Measurements from ENCODE around the gene CERKL.

CERKL gene

DNA sequence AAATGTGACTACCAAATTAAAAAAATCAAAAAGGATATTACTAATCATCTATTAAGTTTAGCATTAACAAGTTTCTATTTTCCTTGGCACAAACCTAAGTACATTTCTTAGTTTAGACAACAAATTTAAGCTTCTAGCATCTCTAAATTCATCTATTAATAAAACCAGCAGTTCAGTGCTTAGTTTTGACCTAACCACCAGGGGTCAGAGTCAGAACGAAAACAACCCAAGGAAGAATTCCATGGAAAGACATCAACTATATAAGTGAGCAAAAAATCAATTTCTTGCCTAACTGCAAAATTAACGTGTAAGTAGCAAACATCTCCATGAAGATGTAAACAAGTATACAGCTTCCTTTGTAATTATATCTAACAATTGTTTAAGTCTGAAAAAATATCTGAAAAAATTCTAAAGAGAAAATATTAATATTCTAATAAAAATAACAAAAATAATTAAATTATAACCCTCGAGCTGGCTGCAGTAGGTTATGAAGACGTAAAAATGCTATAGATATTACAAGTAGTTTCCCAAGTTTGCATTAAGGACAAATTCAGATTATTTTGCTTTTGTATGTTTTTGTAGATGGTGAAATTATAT lies 83.7 kb downstream of the CERKL start:
- H3K27me3 ChIP-seq (ENCODE audit: insufficient read depth, low read length), result peaks cover 7% of the 10 kb centered on the region; the same call in 1 of the 2 replicates
- no peaks in the 10 kb centered on the region for H3K79me2 ChIP-seq (ENCODE audit: control insufficient read depth, insufficient read depth, low read length, unreplicated experiment)
- no peak overlapping the region for H3K27ac ChIP-seq (ENCODE audit: low read depth, low read length)
- no peak overlapping the region for H2AFZ ChIP-seq (ENCODE audit: low read length, unreplicated experiment)
- no peak overlapping the region for H3K4me3 ChIP-seq (ENCODE audit: low read depth, low read length)
- H3K4me1 ChIP-seq (ENCODE audit: control insufficient read depth, insufficient read depth, low read length, unreplicated experiment), result no peaks in the 10 kb centered on the region
- H3K36me3 ChIP-seq (ENCODE audit: insufficient read depth, low read length), result no peaks in the 10 kb centered on the region

DNA sequence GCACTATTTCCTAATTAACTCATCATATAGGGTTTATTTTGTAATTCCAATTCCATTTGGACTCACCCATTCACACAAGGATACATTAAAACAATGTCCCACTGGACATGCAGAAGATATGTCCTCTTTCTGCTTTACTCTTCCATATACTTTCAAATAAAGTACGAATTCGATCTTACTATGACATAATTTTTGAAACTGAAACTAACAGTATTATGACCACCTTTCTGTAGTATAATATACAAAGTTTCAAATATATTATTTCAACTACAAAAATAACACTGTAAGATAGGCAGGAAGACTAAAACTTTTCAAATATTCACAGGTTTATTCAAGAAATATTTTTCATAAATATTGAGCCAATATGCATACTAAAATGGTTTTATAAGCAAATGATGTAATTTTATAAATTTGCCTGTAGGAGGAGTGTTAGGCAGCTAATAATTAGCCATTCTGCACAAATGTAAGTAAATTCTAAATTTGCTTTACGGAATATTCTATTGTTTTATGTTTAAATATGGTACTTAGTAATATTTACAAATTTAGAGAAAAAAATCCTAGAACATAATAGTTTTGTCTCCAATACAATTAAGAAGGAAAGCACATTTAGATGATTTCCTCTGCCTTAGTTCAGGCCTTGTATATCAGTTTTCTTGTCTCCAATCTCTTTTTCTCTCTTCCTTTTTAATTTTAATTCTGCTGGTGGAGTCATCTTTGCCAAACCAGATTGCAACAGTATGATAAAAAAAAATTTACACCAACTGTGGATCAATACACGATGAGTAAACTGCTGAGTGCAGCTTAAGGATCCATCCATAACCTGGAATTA lies 85.9 kb downstream of the CERKL start:
- Histone ChIP-seq H3K4me1 (ENCODE audit: control insufficient read depth, insufficient read depth, low read length, unreplicated experiment) (no peaks in the 10 kb centered on the region), H3K27me3 (ENCODE audit: insufficient read depth, low read length) (no peaks in the 10 kb centered on the region), H3K27ac (ENCODE audit: low read depth, low read length) (no peak overlapping the region), H3K36me3 (ENCODE audit: insufficient read depth, low read length) (no peaks in the 10 kb centered on the region), H3K79me2 (ENCODE audit: control insufficient read depth, insufficient read depth, low read length, unreplicated experiment) (no peaks in the 10 kb centered on the region), H3K4me3 (ENCODE audit: low read depth, low read length) (peak overlapping the region; percentile 34), H2AFZ (ENCODE audit: low read length, unreplicated experiment) (peak overlapping the region; percentile 57)

- H3K36me3 ChIP-seq (ENCODE audit: insufficient read depth, low read length), result no peaks in the 10 kb centered on the region
- no peak overlapping the region for H2AFZ ChIP-seq (ENCODE audit: low read length, unreplicated experiment)
- H3K79me2 ChIP-seq (ENCODE audit: control insufficient read depth, insufficient read depth, low read length, unreplicated experiment), result no peaks in the 10 kb centered on the region
- no peaks in the 10 kb centered on the region for H3K27me3 ChIP-seq (ENCODE audit: insufficient read depth, low read length)
- H3K4me3 ChIP-seq (ENCODE audit: low read depth, low read length), result no peak overlapping the region
- H3K27ac ChIP-seq (ENCODE audit: low read depth, low read length), result no peak overlapping the region
- no peaks in the 10 kb centered on the region for H3K4me1 ChIP-seq (ENCODE audit: control insufficient read depth, insufficient read depth, low read length, unreplicated experiment)
Observed at GRCh38 chr2:181570059-181570458, 86.8 kb downstream of the CERKL start.

DNA sequence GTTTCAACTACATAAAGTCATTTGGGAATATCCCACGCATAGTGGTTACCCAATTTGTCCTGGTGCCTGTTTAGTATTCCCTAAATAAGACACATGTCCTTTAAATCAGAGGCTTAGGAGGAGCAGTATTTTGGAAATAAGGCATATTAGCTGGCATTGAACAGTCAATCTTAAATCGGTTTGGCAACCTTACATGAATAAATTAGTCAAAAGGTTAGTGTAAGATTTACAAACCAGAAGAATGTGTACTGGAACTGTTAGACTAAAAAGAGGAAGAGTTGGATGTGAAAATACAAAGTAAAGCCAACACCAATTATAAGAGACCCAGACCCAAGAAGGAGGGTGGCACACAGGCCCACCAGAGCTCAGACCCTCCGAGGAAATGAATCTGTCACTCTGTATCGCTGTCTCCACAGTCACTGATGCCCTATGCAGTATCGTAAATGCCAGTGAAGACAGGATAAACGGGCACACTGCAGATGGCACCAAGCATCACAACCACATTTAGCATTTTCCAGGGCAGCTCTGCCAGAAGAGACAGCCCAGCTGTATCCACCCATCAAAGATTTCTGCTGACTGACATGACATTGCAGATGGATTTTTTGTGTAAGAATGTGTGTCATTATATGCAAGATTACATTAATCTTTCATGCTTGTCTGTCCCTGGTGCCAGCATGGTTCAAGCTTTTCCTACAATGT lies 90.4 kb downstream of the CERKL start:
- Histone ChIP-seq H3K79me2 (ENCODE audit: control insufficient read depth, insufficient read depth, low read length, unreplicated experiment) (no peaks in the 10 kb centered on the region), H3K27me3 (ENCODE audit: insufficient read depth, low read length) (no peaks in the 10 kb centered on the region), H3K36me3 (ENCODE audit: insufficient read depth, low read length) (no peaks in the 10 kb centered on the region), H3K4me3 (ENCODE audit: low read depth, low read length) (no peak overlapping the region), H2AFZ (ENCODE audit: low read length, unreplicated experiment) (no peak overlapping the region), H3K4me1 (ENCODE audit: control insufficient read depth, insufficient read depth, low read length, unreplicated experiment) (no peaks in the 10 kb centered on the region), H3K27ac (ENCODE audit: low read depth, low read length) (no peak overlapping the region)

DNA sequence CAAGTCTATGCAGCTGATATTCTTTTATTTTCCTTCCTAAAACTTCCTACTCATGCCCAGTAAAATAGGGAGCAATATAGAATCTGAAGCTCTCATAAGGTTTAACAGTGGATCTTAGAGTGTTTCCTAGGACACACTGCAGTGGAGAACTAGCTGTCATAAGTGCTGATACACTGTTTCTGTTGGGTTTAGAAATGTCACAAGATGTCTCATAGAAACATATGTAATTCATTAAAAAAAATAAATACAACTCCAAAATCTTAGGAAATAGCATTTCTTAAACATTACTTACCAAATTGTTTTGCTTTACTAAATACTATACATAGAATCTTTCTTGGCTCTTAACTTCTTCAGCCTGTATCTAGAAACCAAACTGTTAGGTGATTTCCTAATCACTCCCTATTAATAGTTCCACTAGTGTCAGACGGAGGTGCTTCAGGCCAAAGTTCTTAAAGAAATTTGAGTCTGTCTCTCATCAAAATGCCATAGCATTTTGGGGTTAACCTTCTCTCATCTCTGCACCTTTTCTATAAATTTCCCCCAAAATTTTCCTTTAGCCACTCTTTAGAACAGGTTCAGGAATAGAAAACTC lies 93.7 kb downstream of the CERKL start:
- Histone ChIP-seq H3K79me2 (ENCODE audit: control insufficient read depth, insufficient read depth, low read length, unreplicated experiment) (no peaks in the 10 kb centered on the region), H2AFZ (ENCODE audit: low read length, unreplicated experiment) (no peak overlapping the region), H3K4me3 (ENCODE audit: low read depth, low read length) (no peak overlapping the region), H3K27me3 (ENCODE audit: insufficient read depth, low read length) (no peaks in the 10 kb centered on the region), H3K36me3 (ENCODE audit: insufficient read depth, low read length) (no peaks in the 10 kb centered on the region), H3K4me1 (ENCODE audit: control insufficient read depth, insufficient read depth, low read length, unreplicated experiment) (no peaks in the 10 kb centered on the region), H3K27ac (ENCODE audit: low read depth, low read length) (no peak overlapping the region)

DNA sequence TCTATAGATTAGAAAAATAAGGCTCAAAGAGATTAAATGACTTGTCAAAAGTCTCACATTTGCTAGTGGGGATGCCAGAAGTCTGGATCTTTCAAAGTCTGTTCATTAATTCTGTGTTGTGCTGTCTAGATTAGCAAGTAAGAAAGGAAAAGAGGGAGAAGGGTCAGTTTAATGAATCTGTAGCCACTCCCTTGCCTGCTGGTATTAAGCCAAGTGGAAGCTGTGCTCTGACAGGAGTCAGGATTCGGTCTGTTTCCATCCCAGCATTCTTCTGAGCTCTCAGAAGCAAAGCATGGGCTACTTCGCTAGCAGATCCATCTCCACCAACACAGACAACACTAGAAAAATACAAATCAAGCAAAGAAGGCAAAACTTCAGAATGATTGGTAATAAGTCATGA lies 98.5 kb downstream of the CERKL start:
- H3K27ac ChIP-seq (ENCODE audit: low read depth, low read length), result no peak overlapping the region
- H2AFZ ChIP-seq (ENCODE audit: low read length, unreplicated experiment), result no peak overlapping the region
- no peaks in the 10 kb centered on the region for H3K4me1 ChIP-seq (ENCODE audit: control insufficient read depth, insufficient read depth, low read length, unreplicated experiment)
- no peaks in the 10 kb centered on the region for H3K79me2 ChIP-seq (ENCODE audit: control insufficient read depth, insufficient read depth, low read length, unreplicated experiment)
- H3K36me3 ChIP-seq (ENCODE audit: insufficient read depth, low read length), result no peaks in the 10 kb centered on the region
- H3K27me3 ChIP-seq (ENCODE audit: insufficient read depth, low read length), result no peaks in the 10 kb centered on the region
- no peak overlapping the region for H3K4me3 ChIP-seq (ENCODE audit: low read depth, low read length)

DNA sequence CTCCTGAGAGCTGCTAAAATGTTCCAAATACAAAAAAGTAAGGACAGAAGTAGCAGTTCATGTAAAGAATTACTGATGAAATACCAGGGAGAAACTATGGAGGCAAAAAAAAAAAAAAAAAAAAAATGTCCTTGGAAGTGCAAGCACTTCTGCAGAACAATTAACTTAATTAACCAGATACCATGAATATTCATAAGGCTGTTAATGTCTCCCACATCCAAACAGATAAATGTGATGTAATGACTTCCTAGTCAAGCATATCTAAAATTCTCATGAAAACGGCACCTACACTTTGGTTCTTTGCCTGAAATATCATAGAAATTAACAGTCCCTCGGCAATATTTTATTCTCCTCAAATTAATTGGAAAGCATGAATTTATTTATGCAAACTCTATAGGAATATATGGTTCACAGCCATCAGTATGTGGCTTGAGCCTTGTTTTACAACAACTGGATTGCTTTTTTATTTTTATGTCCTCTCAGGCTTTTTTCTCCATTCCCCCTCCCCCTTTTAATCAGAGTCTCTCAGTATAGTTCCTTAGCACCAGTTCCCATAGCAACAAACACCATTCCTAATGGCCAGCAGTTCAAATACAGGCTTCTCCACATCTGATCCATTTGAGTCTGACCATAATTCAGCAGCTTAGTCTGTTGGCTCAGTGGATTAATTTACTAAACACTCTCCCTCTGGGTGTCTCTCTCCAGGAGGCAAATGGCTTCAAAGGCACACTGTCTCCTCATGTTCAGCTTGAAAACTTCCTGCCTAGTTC lies 102.7 kb downstream of the CERKL start:
- H3K27ac ChIP-seq (ENCODE audit: low read depth, low read length), result no peak overlapping the region

GRCh38 chr2:181553244-181553643 lies 103.7 kb downstream of the CERKL start:
- Histone ChIP-seq H3K36me3 (ENCODE audit: insufficient read depth, low read length) (no peaks in the 10 kb centered on the region), H3K79me2 (ENCODE audit: control insufficient read depth, insufficient read depth, low read length, unreplicated experiment) (no peaks in the 10 kb centered on the region), H3K27ac (ENCODE audit: low read depth, low read length) (no peak overlapping the region), H3K27me3 (ENCODE audit: insufficient read depth, low read length) (no peaks in the 10 kb centered on the region), H2AFZ (ENCODE audit: low read length, unreplicated experiment) (no peak overlapping the region), H3K4me1 (ENCODE audit: control insufficient read depth, insufficient read depth, low read length, unreplicated experiment) (no peaks in the 10 kb centered on the region), H3K4me3 (ENCODE audit: low read depth, low read length) (no peak overlapping the region)

More for the DNA sequence above, 102.7 kb downstream of the CERKL start:
- Histone ChIP-seq H3K4me1 (ENCODE audit: control insufficient read depth, insufficient read depth, low read length, unreplicated experiment) (no peaks in the 10 kb centered on the region), H3K27me3 (ENCODE audit: insufficient read depth, low read length) (no peaks in the 10 kb centered on the region), H2AFZ (ENCODE audit: low read length, unreplicated experiment) (no peak overlapping the region), H3K36me3 (ENCODE audit: insufficient read depth, low read length) (no peaks in the 10 kb centered on the region), H3K79me2 (ENCODE audit: control insufficient read depth, insufficient read depth, low read length, unreplicated experiment) (no peaks in the 10 kb centered on the region), H3K4me3 (ENCODE audit: low read depth, low read length) (no peak overlapping the region)

DNA sequence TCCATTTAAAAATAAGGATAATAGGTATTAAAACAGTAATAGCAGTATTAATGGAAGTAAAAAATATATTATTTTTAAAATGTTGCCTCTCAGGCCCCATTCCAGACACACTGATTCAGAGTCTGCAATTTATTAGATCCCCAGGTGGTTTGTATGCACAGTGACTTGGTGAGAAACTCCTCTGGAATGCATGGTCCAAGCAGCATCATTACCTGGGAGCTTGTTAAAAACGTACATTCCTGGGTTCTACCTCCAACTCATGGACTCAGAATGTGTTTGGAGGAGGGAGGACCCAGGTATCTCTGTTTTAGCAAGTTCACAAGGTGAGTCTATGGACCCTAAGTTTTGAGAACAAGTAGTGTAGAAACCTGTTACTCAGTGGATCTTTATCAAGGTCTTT lies 104.1 kb downstream of the CERKL start:
- Histone ChIP-seq H3K79me2 (ENCODE audit: control insufficient read depth, insufficient read depth, low read length, unreplicated experiment) (no peaks in the 10 kb centered on the region), H2AFZ (ENCODE audit: low read length, unreplicated experiment) (no peak overlapping the region), H3K27me3 (ENCODE audit: insufficient read depth, low read length) (no peaks in the 10 kb centered on the region), H3K36me3 (ENCODE audit: insufficient read depth, low read length) (no peaks in the 10 kb centered on the region), H3K4me1 (ENCODE audit: control insufficient read depth, insufficient read depth, low read length, unreplicated experiment) (no peaks in the 10 kb centered on the region), H3K27ac (ENCODE audit: low read depth, low read length) (no peak overlapping the region), H3K4me3 (ENCODE audit: low read depth, low read length) (no peak overlapping the region)

GRCh38 chr2:181546086-181546485 lies 110.8 kb downstream of the CERKL start:
- no peaks in the 10 kb centered on the region for H3K27me3 ChIP-seq (ENCODE audit: insufficient read depth, low read length)

More at GRCh38 chr2:181546086-181546485, 110.8 kb downstream of the CERKL start:
- H3K79me2 ChIP-seq (ENCODE audit: control insufficient read depth, insufficient read depth, low read length, unreplicated experiment), result no peaks in the 10 kb centered on the region
- no peak overlapping the region for H3K4me3 ChIP-seq (ENCODE audit: low read depth, low read length)
- no peak overlapping the region for H3K27ac ChIP-seq (ENCODE audit: low read depth, low read length)
- H3K4me1 ChIP-seq (ENCODE audit: control insufficient read depth, insufficient read depth, low read length, unreplicated experiment), result no peaks in the 10 kb centered on the region
- no peak overlapping the region for H2AFZ ChIP-seq (ENCODE audit: low read length, unreplicated experiment)
- no peaks in the 10 kb centered on the region for H3K36me3 ChIP-seq (ENCODE audit: insufficient read depth, low read length)

All from ACC112 (cell line).